Brain microvascular endothelial cell (primary cell): ENCODE results near the gene CARD8.

Experiments used
- DNase-seq: peaks from one replicate; pipeline ENCODE4 v3.0.0-alpha.2; 2020
- H3K27ac ChIP-seq: fragments of 250-450 bp; sonication (Bioruptor Pico); 2 replicates; pipeline ENCODE4 v1.5.1; 2020; ENCODE audit warnings: mild to moderate bottlenecking, moderate library complexity
- H3K27me3 ChIP-seq: fragments of 250-450 bp; sonication (Bioruptor Pico); replicated peaks from 2 replicates; pipeline ENCODE4 v1.5.1; 2020; ENCODE audit warnings: mild to moderate bottlenecking
- H3K36me3 ChIP-seq: fragments of 250-450 bp; sonication (Bioruptor Pico); replicated peaks from 2 replicates; pipeline ENCODE4 v1.5.1; 2020; ENCODE audit warnings: mild to moderate bottlenecking
- H3K4me3 ChIP-seq: 2 replicates; pipeline ENCODE4 v1.5.1; 2011; ENCODE audit warnings: low read depth, mild to moderate bottlenecking, control low read depth, low read length, moderate library complexity
- CTCF ChIP-seq: IDR thresholded peaks from 2 replicates; pipeline ENCODE4 v1.5.1; 2011; ENCODE audit warnings: low read depth, mild to moderate bottlenecking, moderate library complexity, low read length, control low read depth, inconsistent platforms; ENCODE audit errors: missing control alignments
- in situ Hi-C: cut with HindIII; loops from 2 replicates; pipeline ENCODE4 v1.10.0; 2017; ENCODE audit warnings: low sequenced_read_pairs, low pct_ligation_motif_present

CARD8 gene, protein sequence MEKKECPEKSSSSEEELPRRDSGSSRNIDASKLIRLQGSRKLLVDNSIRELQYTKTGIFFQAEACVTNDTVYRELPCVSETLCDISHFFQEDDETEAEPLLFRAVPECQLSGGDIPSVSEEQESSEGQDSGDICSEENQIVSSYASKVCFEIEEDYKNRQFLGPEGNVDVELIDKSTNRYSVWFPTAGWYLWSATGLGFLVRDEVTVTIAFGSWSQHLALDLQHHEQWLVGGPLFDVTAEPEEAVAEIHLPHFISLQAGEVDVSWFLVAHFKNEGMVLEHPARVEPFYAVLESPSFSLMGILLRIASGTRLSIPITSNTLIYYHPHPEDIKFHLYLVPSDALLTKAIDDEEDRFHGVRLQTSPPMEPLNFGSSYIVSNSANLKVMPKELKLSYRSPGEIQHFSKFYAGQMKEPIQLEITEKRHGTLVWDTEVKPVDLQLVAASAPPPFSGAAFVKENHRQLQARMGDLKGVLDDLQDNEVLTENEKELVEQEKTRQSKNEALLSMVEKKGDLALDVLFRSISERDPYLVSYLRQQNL

GRCh38 chr19:48255376-48256303 is at the start of gene CARD8:
Gene CARD8 (minus strand): TSS chr19:48255912. CDS start chr19:48241020, 14,892 bp downstream.
- H3K27ac ChIP-seq, result peak within 1 kb of the TSS; percentile 94
- in situ Hi-C loops, result no loop called here
- TF ChIP-seq CTCF, result peak; percentile 24
- no peaks in the 10 kb centered on the region for H3K27me3 ChIP-seq
- H3K4me3 ChIP-seq, result peak within 1 kb of the TSS; percentile 85
- H3K36me3 ChIP-seq, result no peaks in the 10 kb centered on the region
- peak; percentile 84 for DNase-seq

DNA sequence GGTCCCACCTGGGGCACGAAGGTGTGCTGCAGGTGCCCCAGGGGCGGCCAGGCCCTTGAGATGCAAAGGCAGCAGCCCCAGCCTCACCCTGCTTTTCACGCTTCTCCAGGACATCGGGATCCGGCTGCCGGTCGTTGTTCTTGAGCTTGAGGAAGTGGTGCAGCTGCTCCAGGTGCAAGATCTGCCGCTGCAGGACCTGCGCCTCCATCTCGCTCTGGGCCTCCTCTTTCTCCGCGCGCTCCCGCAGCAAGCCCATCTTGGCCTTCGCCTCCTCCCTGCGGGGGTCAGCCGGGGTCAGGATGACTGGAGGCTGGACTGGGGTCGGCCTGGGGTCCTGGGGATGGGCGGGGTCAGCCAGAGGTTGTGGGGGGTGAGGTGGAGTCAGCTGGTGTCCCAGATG is 48.2 kb upstream of the CARD8 start:
- no peak for TF ChIP-seq CTCF
- Histone ChIP-seq H3K36me3 (no peaks in the 10 kb centered on the region), H3K27ac (no peak overlapping the region), H3K4me3 (no peak overlapping the region), H3K27me3 (no peaks in the 10 kb centered on the region)
- in situ Hi-C loops, result no loop called here
- DNase-seq, result no peak

- DNase-seq, result no peak
- no peak overlapping the region for H3K4me3 ChIP-seq
- no peaks in the 10 kb centered on the region for H3K36me3 ChIP-seq
- TF ChIP-seq CTCF, result no peak
- H3K27ac ChIP-seq, result no peak overlapping the region
- in situ Hi-C loops, result no loop called here
- H3K27me3 ChIP-seq, result no peaks in the 10 kb centered on the region
These were observed 47.7 kb upstream of the CARD8 start for GRCh38 chr19:48303367-48303766.

DNA sequence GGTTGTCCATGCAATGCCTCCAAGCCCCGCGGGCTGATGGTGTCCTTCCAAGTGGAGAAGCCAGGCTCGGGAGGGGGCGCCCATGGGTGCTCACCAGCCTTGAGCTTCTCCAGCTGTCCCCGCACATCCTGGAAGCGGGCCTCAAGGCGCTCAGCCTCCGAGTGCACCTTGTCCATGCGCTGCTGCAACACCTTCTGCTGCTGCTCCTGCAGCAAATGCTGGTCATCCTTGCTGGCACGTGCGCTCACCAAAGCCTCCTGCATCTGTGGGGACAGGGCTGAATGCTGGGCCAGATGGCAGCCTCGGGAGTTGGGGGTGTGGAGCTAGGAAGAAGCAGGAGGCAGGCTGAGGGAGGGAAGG is 46.9 kb upstream of the CARD8 start:
- no peak for DNase-seq
- no peak overlapping the region for H3K27ac ChIP-seq
- in situ Hi-C loops, result no loop called here
- no peak for TF ChIP-seq CTCF
- no peak overlapping the region for H3K4me3 ChIP-seq
- no peaks in the 10 kb centered on the region for H3K36me3 ChIP-seq
- no peaks in the 10 kb centered on the region for H3K27me3 ChIP-seq

DNA sequence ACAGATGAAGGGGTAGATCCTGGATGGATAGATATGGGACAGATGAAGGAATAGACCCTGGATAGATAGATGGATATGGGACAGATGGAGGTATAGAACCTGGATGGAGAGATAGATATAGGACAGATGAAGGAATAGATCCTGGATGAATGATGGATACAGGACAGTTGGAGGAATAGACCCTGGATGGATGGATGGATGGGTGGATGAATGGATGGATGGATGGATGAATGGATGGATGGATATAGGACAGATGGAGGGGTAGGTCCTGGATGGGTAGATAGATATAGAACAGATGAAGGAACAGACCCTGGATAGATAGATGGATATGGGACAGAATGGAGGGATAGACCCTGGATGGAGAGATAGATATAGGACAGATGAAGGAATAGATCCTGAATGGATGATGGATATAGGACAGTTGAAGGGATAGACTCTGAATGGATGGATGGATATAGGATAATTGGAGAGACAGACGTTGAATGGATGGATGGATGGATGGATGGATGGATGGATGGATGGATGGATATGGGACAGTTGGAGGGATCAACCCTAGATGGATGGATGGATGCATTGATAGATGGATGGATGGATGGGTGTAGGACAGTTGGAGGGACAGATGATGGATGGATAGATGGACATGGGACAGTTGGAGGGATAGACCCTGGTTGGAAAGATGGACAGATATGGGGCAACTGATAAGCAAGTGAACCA is 46.3 kb upstream of the CARD8 start:
- Histone ChIP-seq H3K36me3 (no peaks in the 10 kb centered on the region), H3K27ac (no peak overlapping the region), H3K4me3 (no peak overlapping the region), H3K27me3 (no peaks in the 10 kb centered on the region)
- in situ Hi-C loops, result no loop called here
- no peak for TF ChIP-seq CTCF
- no peak for DNase-seq
